ENCODE data around the gene CES3.

GRCh38 chr16:67001726-67002125 lies 40.7 kb downstream of the CES3 start:
- TF ChIP-seq, protein P1, sequence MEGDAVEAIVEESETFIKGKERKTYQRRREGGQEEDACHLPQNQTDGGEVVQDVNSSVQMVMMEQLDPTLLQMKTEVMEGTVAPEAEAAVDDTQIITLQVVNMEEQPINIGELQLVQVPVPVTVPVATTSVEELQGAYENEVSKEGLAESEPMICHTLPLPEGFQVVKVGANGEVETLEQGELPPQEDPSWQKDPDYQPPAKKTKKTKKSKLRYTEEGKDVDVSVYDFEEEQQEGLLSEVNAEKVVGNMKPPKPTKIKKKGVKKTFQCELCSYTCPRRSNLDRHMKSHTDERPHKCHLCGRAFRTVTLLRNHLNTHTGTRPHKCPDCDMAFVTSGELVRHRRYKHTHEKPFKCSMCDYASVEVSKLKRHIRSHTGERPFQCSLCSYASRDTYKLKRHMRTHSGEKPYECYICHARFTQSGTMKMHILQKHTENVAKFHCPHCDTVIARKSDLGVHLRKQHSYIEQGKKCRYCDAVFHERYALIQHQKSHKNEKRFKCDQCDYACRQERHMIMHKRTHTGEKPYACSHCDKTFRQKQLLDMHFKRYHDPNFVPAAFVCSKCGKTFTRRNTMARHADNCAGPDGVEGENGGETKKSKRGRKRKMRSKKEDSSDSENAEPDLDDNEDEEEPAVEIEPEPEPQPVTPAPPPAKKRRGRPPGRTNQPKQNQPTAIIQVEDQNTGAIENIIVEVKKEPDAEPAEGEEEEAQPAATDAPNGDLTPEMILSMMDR (IDR thresholded peaks at IDR 0.05; ENCODE audit: insufficient read depth, low read length, poor library complexity, severe bottlenecking) = no peak
- TF ChIP-seq EZH2phosphoT487 (conservative IDR thresholded peaks at IDR 0.05; ENCODE audit: low read length) = no peak
